ENCODE results near the gene SNAPC2. TPM values are rescaled to one million over a fixed set of nuclear protein-coding genes. Genes with fewer than 3 reads are reported as not detected.

SNAPC2 gene
- total and polyA plus RNA-seq, 2 of the 13 experiments (the other 11 are each of a cell fraction or from before 2014, with no cell fraction given) = 10.2 to 12.7 TPM

DNA sequence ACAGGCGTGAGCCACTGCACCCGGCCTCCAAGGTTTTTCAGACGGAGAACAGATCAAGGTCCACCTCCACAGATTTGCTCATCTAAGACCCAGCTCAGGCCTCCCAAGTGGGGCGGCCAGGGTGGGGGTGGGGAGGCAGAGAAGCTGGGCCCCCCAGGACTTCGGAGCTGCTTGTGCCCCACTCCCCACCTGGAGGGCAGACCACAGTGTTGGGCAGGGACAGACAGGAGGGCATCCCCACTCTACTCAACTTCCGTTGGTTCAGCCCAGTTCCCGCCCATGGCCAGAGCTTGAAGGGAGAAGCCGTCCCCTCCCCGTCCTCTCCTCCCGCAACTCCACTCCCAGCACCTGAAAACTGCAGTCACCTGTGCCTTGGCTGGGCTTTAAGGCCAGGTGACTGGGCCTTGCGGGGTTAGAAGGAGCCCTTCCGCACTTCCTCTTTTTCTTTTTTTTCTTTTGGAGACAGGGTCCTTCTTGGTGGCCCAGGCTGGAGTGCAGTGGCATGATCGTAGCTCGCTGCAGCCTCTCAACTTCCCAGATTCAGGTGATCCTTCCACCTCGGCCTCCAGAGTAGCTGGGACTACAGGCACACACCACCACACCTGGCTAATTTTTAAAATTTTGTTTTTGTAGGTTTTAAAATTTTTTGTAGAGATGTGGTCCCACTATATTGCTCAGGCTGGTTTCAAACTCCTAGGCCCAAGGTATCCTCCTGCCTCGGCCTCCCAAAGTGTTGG is 32.6 kb upstream of the SNAPC2 start (continued):
- TF ChIP-seq, protein P1, sequence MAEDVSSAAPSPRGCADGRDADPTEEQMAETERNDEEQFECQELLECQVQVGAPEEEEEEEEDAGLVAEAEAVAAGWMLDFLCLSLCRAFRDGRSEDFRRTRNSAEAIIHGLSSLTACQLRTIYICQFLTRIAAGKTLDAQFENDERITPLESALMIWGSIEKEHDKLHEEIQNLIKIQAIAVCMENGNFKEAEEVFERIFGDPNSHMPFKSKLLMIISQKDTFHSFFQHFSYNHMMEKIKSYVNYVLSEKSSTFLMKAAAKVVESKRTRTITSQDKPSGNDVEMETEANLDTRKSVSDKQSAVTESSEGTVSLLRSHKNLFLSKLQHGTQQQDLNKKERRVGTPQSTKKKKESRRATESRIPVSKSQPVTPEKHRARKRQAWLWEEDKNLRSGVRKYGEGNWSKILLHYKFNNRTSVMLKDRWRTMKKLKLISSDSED (CRISPR knock-in tag; IDR thresholded peaks at IDR 0.05) = no peak
- TF ChIP-seq, protein P2, sequence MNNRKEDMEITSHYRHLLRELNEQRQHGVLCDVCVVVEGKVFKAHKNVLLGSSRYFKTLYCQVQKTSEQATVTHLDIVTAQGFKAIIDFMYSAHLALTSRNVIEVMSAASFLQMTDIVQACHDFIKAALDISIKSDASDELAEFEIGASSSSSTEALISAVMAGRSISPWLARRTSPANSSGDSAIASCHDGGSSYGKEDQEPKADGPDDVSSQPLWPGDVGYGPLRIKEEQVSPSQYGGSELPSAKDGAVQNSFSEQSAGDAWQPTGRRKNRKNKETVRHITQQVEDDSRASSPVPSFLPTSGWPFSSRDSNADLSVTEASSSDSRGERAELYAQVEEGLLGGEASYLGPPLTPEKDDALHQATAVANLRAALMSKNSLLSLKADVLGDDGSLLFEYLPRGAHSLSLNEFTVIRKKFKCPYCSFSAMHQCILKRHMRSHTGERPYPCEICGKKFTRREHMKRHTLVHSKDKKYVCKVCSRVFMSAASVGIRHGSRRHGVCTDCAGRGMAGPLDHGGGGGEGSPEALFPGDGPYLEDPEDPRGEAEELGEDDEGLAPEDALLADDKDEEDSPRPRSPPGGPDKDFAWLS (CRISPR knock-in tag; IDR thresholded peaks at IDR 0.05; ENCODE audit: borderline replicate concordance) = no peak
- no peak for TF ChIP-seq ZNF143 (CRISPR knock-in tag; IDR thresholded peaks at IDR 0.05)
- TF ChIP-seq ZNF367 (CRISPR knock-in tag; IDR thresholded peaks at IDR 0.05; ENCODE audit: borderline replicate concordance) = 0 out of 2 replicates have a peak, but pooled peaks have one; percentile 22
- TF ChIP-seq GABPB1 (CRISPR knock-in tag; IDR thresholded peaks at IDR 0.05) = peak; percentile 48; the same call in 1 of the 2 replicates
- 0 out of 2 replicates have a peak, but pooled peaks have one; percentile 14 for TF ChIP-seq KDM6A (CRISPR knock-in tag; IDR thresholded peaks at IDR 0.05; ENCODE audit: low read depth)
- no peak for TF ChIP-seq KMT2B (CRISPR knock-in tag; IDR thresholded peaks at IDR 0.05)
- TF ChIP-seq, protein P3, sequence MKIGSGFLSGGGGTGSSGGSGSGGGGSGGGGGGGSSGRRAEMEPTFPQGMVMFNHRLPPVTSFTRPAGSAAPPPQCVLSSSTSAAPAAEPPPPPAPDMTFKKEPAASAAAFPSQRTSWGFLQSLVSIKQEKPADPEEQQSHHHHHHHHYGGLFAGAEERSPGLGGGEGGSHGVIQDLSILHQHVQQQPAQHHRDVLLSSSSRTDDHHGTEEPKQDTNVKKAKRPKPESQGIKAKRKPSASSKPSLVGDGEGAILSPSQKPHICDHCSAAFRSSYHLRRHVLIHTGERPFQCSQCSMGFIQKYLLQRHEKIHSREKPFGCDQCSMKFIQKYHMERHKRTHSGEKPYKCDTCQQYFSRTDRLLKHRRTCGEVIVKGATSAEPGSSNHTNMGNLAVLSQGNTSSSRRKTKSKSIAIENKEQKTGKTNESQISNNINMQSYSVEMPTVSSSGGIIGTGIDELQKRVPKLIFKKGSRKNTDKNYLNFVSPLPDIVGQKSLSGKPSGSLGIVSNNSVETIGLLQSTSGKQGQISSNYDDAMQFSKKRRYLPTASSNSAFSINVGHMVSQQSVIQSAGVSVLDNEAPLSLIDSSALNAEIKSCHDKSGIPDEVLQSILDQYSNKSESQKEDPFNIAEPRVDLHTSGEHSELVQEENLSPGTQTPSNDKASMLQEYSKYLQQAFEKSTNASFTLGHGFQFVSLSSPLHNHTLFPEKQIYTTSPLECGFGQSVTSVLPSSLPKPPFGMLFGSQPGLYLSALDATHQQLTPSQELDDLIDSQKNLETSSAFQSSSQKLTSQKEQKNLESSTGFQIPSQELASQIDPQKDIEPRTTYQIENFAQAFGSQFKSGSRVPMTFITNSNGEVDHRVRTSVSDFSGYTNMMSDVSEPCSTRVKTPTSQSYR (CRISPR knock-in tag; IDR thresholded peaks at IDR 0.05; ENCODE audit: borderline replicate concordance) = 0 out of 2 replicates have a peak, but pooled peaks have one; percentile 61
- TF ChIP-seq ZNF33A (CRISPR knock-in tag; IDR thresholded peaks at IDR 0.05; ENCODE audit: borderline replicate concordance) = 0 out of 2 replicates have a peak, but pooled peaks have one; percentile 54
- TF ChIP-seq RCOR2 (CRISPR knock-in tag; IDR thresholded peaks at IDR 0.05) = 0 out of 2 replicates have a peak, but pooled peaks have one; percentile 18
- TF ChIP-seq, protein P4, sequence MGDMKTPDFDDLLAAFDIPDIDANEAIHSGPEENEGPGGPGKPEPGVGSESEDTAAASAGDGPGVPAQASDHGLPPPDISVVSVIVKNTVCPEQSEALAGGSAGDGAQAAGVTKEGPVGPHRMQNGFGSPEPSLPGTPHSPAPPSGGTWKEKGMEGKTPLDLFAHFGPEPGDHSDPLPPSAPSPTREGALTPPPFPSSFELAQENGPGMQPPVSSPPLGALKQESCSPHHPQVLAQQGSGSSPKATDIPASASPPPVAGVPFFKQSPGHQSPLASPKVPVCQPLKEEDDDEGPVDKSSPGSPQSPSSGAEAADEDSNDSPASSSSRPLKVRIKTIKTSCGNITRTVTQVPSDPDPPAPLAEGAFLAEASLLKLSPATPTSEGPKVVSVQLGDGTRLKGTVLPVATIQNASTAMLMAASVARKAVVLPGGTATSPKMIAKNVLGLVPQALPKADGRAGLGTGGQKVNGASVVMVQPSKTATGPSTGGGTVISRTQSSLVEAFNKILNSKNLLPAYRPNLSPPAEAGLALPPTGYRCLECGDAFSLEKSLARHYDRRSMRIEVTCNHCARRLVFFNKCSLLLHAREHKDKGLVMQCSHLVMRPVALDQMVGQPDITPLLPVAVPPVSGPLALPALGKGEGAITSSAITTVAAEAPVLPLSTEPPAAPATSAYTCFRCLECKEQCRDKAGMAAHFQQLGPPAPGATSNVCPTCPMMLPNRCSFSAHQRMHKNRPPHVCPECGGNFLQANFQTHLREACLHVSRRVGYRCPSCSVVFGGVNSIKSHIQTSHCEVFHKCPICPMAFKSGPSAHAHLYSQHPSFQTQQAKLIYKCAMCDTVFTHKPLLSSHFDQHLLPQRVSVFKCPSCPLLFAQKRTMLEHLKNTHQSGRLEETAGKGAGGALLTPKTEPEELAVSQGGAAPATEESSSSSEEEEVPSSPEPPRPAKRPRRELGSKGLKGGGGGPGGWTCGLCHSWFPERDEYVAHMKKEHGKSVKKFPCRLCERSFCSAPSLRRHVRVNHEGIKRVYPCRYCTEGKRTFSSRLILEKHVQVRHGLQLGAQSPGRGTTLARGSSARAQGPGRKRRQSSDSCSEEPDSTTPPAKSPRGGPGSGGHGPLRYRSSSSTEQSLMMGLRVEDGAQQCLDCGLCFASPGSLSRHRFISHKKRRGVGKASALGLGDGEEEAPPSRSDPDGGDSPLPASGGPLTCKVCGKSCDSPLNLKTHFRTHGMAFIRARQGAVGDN (CRISPR knock-in tag; IDR thresholded peaks at IDR 0.05) = peak; percentile 57
- no peak for TF ChIP-seq KAT2B (IDR thresholded peaks at IDR 0.05; ENCODE audit: borderline replicate concordance, low read depth, low read length)
- TF ChIP-seq, protein P5, sequence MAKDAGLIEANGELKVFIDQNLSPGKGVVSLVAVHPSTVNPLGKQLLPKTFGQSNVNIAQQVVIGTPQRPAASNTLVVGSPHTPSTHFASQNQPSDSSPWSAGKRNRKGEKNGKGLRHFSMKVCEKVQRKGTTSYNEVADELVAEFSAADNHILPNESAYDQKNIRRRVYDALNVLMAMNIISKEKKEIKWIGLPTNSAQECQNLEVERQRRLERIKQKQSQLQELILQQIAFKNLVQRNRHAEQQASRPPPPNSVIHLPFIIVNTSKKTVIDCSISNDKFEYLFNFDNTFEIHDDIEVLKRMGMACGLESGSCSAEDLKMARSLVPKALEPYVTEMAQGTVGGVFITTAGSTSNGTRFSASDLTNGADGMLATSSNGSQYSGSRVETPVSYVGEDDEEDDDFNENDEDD (CRISPR knock-in tag; IDR thresholded peaks at IDR 0.05; ENCODE audit: borderline replicate concordance) = peak; percentile 49; the same call in 1 of the 2 replicates
- peak; percentile 15; the same call in 1 of the 2 replicates for TF ChIP-seq HDAC2 (CRISPR knock-in tag; IDR thresholded peaks at IDR 0.05)
- no peak for TF ChIP-seq GFI1 (CRISPR knock-in tag; IDR thresholded peaks at IDR 0.05; ENCODE audit: borderline replicate concordance)
